ENCODE data around the gene CAPN9.

CAPN9 gene

GRCh38 chr1:230824551-230824918, 77.3 kb downstream of the CAPN9 start:
- DNase-seq (ENCODE audit: insufficient read length) (no peak), FAIRE-seq (no peak)
- TF ChIP-seq POLR2A (IDR thresholded peaks at IDR 0.05; ENCODE audit: low read depth, low read length) (no peak), TAF1 (IDR thresholded peaks at IDR 0.05; ENCODE audit: borderline replicate concordance, low read depth, low read length) (no peak), POLR2AphosphoS5 (IDR thresholded peaks at IDR 0.05; ENCODE audit: low read depth, low read length) (no peak)

- no peak for TF ChIP-seq POLR2AphosphoS5 (IDR thresholded peaks at IDR 0.05; ENCODE audit: low read depth, low read length)
- TF ChIP-seq POLR2A (IDR thresholded peaks at IDR 0.05; ENCODE audit: low read depth, low read length) = no peak
- TF ChIP-seq TAF1 (IDR thresholded peaks at IDR 0.05; ENCODE audit: borderline replicate concordance, low read depth, low read length) = no peak
- no peak for FAIRE-seq
- no peak for DNase-seq (ENCODE audit: insufficient read length)
These were observed 77.9 kb downstream of the CAPN9 start for GRCh38 chr1:230824919-230825721.

- FAIRE-seq (no peak), DNase-seq (ENCODE audit: insufficient read length) (no peak)
- TF ChIP-seq POLR2AphosphoS5 (IDR thresholded peaks at IDR 0.05; ENCODE audit: low read depth, low read length) = no peak
These were observed 78.6 kb downstream of the CAPN9 start for GRCh38 chr1:230825761-230826160.

GRCh38 chr1:230826166-230826875, 79.1 kb downstream of the CAPN9 start:
- TF ChIP-seq POLR2A (IDR thresholded peaks at IDR 0.05; ENCODE audit: low read depth, low read length) = no peak
- FAIRE-seq = no peak
- no peak for DNase-seq (ENCODE audit: insufficient read length)

- no peak for DNase-seq (ENCODE audit: insufficient read length)
- FAIRE-seq = no peak
- no peak for TF ChIP-seq POLR2A (IDR thresholded peaks at IDR 0.05; ENCODE audit: low read depth, low read length)
- no peak for TF ChIP-seq POLR2AphosphoS5 (IDR thresholded peaks at IDR 0.05; ENCODE audit: low read depth, low read length)
These were observed 80.0 kb downstream of the CAPN9 start for GRCh38 chr1:230827081-230827681.

GRCh38 chr1:230827801-230828200, 80.6 kb downstream of the CAPN9 start:
- FAIRE-seq = no peak

GRCh38 chr1:230828421-230828820, 81.2 kb downstream of the CAPN9 start:
- FAIRE-seq = no peak

More at GRCh38 chr1:230827801-230828200, 80.6 kb downstream of the CAPN9 start:
- no peak for TF ChIP-seq POLR2A (IDR thresholded peaks at IDR 0.05; ENCODE audit: low read depth, low read length)
- TF ChIP-seq POLR2AphosphoS5 (IDR thresholded peaks at IDR 0.05; ENCODE audit: low read depth, low read length) = no peak
- TF ChIP-seq TAF1 (IDR thresholded peaks at IDR 0.05; ENCODE audit: borderline replicate concordance, low read depth, low read length) = no peak
- no peak for DNase-seq (ENCODE audit: insufficient read length)

GRCh38 chr1:230831771-230832170, 84.6 kb downstream of the CAPN9 start:
- FAIRE-seq (no peak), DNase-seq (ENCODE audit: insufficient read length) (no peak)
- TF ChIP-seq POLR2A (IDR thresholded peaks at IDR 0.05; ENCODE audit: low read depth, low read length) (no peak), TAF1 (IDR thresholded peaks at IDR 0.05; ENCODE audit: borderline replicate concordance, low read depth, low read length) (no peak), POLR2AphosphoS5 (IDR thresholded peaks at IDR 0.05; ENCODE audit: low read depth, low read length) (no peak)

More at GRCh38 chr1:230828421-230828820, 81.2 kb downstream of the CAPN9 start:
- DNase-seq (ENCODE audit: insufficient read length) = no peak
- TF ChIP-seq TAF1 (IDR thresholded peaks at IDR 0.05; ENCODE audit: borderline replicate concordance, low read depth, low read length) (no peak), POLR2A (IDR thresholded peaks at IDR 0.05; ENCODE audit: low read depth, low read length) (no peak), POLR2AphosphoS5 (IDR thresholded peaks at IDR 0.05; ENCODE audit: low read depth, low read length) (no peak)

GRCh38 chr1:230832476-230832875, 85.3 kb downstream of the CAPN9 start:
- DNase-seq (ENCODE audit: insufficient read length) (no peak), FAIRE-seq (no peak)
- TF ChIP-seq POLR2A (IDR thresholded peaks at IDR 0.05; ENCODE audit: low read depth, low read length) (no peak), POLR2AphosphoS5 (IDR thresholded peaks at IDR 0.05; ENCODE audit: low read depth, low read length) (no peak), TAF1 (IDR thresholded peaks at IDR 0.05; ENCODE audit: borderline replicate concordance, low read depth, low read length) (no peak)

- TF ChIP-seq POLR2A (IDR thresholded peaks at IDR 0.05; ENCODE audit: low read depth, low read length) (no peak), POLR2AphosphoS5 (IDR thresholded peaks at IDR 0.05; ENCODE audit: low read depth, low read length) (no peak), TAF1 (IDR thresholded peaks at IDR 0.05; ENCODE audit: borderline replicate concordance, low read depth, low read length) (no peak)
- no peak for FAIRE-seq
- DNase-seq (ENCODE audit: insufficient read length) = no peak
These were observed 86.3 kb downstream of the CAPN9 start for GRCh38 chr1:230833511-230833910.

- DNase-seq (ENCODE audit: insufficient read length) (no peak), FAIRE-seq (no peak)
- no peak for TF ChIP-seq POLR2A (IDR thresholded peaks at IDR 0.05; ENCODE audit: low read depth, low read length)
- no peak for TF ChIP-seq TAF1 (IDR thresholded peaks at IDR 0.05; ENCODE audit: borderline replicate concordance, low read depth, low read length)
- TF ChIP-seq POLR2AphosphoS5 (IDR thresholded peaks at IDR 0.05; ENCODE audit: low read depth, low read length) = no peak
These were observed 87.1 kb downstream of the CAPN9 start for GRCh38 chr1:230834292-230834691.

GRCh38 chr1:230836347-230836746, 89.2 kb downstream of the CAPN9 start:
- no peak for FAIRE-seq
- DNase-seq (ENCODE audit: insufficient read length) = no peak
- TF ChIP-seq POLR2A (IDR thresholded peaks at IDR 0.05; ENCODE audit: low read depth, low read length) (no peak), POLR2AphosphoS5 (IDR thresholded peaks at IDR 0.05; ENCODE audit: low read depth, low read length) (no peak), TAF1 (IDR thresholded peaks at IDR 0.05; ENCODE audit: borderline replicate concordance, low read depth, low read length) (no peak)

Data from GM12892 (cell line).